ENCODE results near the gene MAPKAP1. TPM values are rescaled to one million over a fixed set of nuclear protein-coding genes. Genes with fewer than 3 reads are reported as not detected.

Gene MAPKAP1
- total RNA-seq, 1 donor from 2014 or later = 81.9 TPM

DNA sequence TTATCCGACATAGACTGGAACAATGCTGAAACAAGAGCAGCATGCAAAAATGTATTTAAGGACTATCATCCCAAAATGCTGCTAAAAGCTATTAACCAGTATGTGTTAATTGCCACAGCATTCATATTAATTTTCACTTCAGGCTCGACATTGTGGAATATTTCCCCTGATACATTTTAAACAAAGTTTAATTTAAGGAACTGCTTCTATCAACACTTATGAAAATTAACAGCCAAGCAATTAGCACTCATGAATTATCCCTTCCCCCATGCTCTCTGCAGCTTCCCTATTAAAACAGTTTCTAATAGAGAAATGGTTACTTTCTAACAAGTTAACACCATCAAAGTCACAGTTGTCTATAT is 54.8 kb downstream of the MAPKAP1 start:
- no peak overlapping the region for H3K4me3 ChIP-seq (ENCODE audit: low read depth, low read length)
- H3K36me3 ChIP-seq (ENCODE audit: control insufficient read depth, insufficient read depth, low read length) = no peaks in the 10 kb centered on the region
- no peak for DNase-seq (ENCODE audit: low read depth)
- no peaks in the 10 kb centered on the region for H3K27me3 ChIP-seq (ENCODE audit: control insufficient read depth, insufficient read depth, low read length)
- FAIRE-seq = no peak
- TF ChIP-seq, protein P1, sequence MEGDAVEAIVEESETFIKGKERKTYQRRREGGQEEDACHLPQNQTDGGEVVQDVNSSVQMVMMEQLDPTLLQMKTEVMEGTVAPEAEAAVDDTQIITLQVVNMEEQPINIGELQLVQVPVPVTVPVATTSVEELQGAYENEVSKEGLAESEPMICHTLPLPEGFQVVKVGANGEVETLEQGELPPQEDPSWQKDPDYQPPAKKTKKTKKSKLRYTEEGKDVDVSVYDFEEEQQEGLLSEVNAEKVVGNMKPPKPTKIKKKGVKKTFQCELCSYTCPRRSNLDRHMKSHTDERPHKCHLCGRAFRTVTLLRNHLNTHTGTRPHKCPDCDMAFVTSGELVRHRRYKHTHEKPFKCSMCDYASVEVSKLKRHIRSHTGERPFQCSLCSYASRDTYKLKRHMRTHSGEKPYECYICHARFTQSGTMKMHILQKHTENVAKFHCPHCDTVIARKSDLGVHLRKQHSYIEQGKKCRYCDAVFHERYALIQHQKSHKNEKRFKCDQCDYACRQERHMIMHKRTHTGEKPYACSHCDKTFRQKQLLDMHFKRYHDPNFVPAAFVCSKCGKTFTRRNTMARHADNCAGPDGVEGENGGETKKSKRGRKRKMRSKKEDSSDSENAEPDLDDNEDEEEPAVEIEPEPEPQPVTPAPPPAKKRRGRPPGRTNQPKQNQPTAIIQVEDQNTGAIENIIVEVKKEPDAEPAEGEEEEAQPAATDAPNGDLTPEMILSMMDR (IDR thresholded peaks at IDR 0.05; ENCODE audit: insufficient read depth, low read length, severe bottlenecking) = no peak

DNA sequence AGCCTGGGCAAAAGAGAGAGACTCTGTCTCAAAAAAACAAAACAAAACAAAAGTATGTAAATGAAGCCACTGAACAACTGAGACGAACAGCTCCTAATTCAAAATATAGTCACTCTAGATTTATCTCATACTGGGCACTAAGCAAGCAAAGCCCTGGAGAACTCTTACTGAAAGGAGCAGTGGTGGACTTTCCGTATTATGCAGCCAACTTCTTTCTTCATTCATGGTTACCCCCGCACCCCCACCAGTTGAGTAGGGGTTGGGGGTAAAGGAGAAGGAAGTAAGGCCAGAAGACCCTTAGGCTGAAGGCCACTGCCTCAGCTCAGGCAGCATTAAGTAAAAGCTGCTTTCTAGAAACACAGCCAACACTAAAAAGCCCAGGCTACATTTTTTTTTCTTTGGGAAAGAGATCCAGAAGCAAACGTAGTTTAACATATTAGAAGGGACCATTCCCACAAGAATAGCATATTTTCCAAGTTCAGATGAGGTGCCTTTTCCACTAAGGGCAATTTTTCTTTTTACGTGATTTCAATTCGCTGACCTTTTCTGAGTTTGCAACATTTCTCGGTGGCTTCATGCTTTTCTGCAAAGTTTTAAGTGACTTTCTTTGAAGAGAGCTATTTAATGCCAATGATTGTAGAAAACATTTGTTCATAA is 55.3 kb downstream of the MAPKAP1 start:
- Histone ChIP-seq H3K27me3 (ENCODE audit: control insufficient read depth, insufficient read depth, low read length) (no peaks in the 10 kb centered on the region), H3K36me3 (ENCODE audit: control insufficient read depth, insufficient read depth, low read length) (no peaks in the 10 kb centered on the region), H3K4me3 (ENCODE audit: low read depth, low read length) (no peak overlapping the region)
- no peak for FAIRE-seq
- DNase-seq (ENCODE audit: low read depth) = no peak
- TF ChIP-seq, protein P1 (IDR thresholded peaks at IDR 0.05; ENCODE audit: insufficient read depth, low read length, severe bottlenecking) = no peak

DNA sequence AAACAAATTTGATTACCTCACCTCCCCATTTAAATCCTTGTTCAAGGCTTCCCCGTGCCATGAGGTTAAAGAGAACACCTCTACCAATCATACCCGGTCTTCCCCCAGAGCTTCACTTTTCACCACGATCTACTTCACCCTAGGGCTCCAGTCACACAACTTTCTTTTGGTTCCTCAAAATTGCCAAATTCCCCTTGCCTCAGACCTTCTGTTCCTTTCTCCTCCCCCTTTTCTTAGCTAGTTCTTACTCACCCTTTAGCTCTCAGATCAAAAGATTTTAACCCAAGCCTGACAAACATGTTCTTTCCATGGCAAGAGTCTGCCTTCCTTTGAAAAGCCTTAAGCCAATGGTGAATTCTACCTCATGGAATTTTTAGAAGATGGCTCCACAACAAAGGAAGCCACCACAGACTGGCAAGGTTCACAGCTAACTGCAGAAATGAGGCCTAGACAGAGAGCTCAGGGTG is 56.7 kb downstream of the MAPKAP1 start:
- no peak for FAIRE-seq
- H3K4me3 ChIP-seq (ENCODE audit: low read depth, low read length) = no peak overlapping the region
- TF ChIP-seq, protein P1 (IDR thresholded peaks at IDR 0.05; ENCODE audit: insufficient read depth, low read length, severe bottlenecking) = no peak
- DNase-seq (ENCODE audit: low read depth) = peak; percentile 90
- H3K27me3 ChIP-seq (ENCODE audit: control insufficient read depth, insufficient read depth, low read length) = no peaks in the 10 kb centered on the region
- no peaks in the 10 kb centered on the region for H3K36me3 ChIP-seq (ENCODE audit: control insufficient read depth, insufficient read depth, low read length)

DNA sequence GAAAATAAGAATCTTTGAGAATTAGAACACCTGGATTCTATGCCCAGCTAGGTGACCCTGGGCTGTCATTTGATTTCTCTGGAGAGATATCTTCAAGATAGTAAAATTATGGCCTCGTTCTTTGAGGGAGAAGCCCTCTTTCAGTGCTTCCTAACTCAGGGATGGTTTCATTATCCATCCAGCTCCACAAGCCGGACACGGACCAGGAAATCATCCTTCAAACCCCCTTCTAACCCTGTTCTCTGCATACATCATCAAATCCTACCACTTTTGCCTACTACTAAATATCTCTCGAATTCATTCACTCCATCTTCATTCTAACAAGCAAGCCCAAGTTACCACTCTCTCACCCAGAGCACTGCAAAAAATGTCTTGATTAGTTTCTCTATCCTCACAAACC is 57.2 kb downstream of the MAPKAP1 start:
- FAIRE-seq (no peak), DNase-seq (ENCODE audit: low read depth) (no peak)
- TF ChIP-seq, protein P1 (IDR thresholded peaks at IDR 0.05; ENCODE audit: insufficient read depth, low read length, severe bottlenecking) = no peak

DNA sequence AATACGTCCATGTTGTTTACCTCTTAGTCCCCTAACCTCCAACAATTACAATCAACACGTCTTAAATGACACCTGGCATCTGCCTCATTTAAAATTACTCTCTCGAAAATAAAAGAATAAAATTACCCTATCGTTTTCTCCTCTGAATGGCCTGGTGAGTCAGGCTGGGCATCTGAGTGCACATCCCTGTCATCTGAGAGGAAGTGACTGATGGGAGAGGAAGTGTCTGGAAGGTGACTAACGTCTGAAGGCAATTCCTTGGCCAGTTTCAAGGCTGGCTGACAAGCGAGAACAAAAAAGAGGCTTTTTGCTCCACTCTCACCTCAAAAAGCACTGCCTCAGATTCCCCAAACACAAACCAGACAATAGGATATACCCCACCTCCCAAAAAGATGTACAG is 57.7 kb downstream of the MAPKAP1 start:
- peak; percentile 96 for DNase-seq (ENCODE audit: low read depth)
- TF ChIP-seq, protein P1 (IDR thresholded peaks at IDR 0.05; ENCODE audit: insufficient read depth, low read length, severe bottlenecking) = no peak
- Histone ChIP-seq H3K36me3 (ENCODE audit: control insufficient read depth, insufficient read depth, low read length) (no peaks in the 10 kb centered on the region), H3K27me3 (ENCODE audit: control insufficient read depth, insufficient read depth, low read length) (no peaks in the 10 kb centered on the region), H3K4me3 (ENCODE audit: low read depth, low read length) (no peak overlapping the region)
- no peak for FAIRE-seq

More for the DNA sequence above, 57.2 kb downstream of the MAPKAP1 start:
- H3K36me3 ChIP-seq (ENCODE audit: control insufficient read depth, insufficient read depth, low read length) = no peaks in the 10 kb centered on the region
- no peak overlapping the region for H3K4me3 ChIP-seq (ENCODE audit: low read depth, low read length)
- H3K27me3 ChIP-seq (ENCODE audit: control insufficient read depth, insufficient read depth, low read length) = no peaks in the 10 kb centered on the region

DNA sequence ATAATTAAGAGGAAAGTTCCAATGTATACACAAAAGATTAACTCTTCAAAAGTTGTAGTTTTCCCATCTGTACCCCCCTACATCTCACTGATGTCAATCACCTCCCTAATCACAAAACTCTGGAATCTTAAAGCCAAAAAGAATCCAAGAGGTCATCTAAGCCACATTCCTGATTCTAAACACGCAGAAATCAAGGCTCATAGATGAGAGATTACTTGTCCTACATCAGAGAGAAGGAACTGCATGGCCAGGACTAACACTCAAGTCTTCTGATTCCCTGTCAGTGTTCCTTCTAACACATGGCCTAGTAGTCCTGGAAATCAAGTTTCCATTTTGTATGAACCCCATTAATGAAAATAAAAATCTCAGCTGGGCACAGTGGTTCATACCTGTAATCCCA is 58.7 kb downstream of the MAPKAP1 start:
- H3K4me3 ChIP-seq (ENCODE audit: low read depth, low read length) = no peak overlapping the region
- no peaks in the 10 kb centered on the region for H3K27me3 ChIP-seq (ENCODE audit: control insufficient read depth, insufficient read depth, low read length)
- TF ChIP-seq, protein P1 (IDR thresholded peaks at IDR 0.05; ENCODE audit: insufficient read depth, low read length, severe bottlenecking) = no peak
- no peak for DNase-seq (ENCODE audit: low read depth)
- FAIRE-seq = no peak
- no peaks in the 10 kb centered on the region for H3K36me3 ChIP-seq (ENCODE audit: control insufficient read depth, insufficient read depth, low read length)
